Measurements from ENCODE around the gene F11R.

DNA sequence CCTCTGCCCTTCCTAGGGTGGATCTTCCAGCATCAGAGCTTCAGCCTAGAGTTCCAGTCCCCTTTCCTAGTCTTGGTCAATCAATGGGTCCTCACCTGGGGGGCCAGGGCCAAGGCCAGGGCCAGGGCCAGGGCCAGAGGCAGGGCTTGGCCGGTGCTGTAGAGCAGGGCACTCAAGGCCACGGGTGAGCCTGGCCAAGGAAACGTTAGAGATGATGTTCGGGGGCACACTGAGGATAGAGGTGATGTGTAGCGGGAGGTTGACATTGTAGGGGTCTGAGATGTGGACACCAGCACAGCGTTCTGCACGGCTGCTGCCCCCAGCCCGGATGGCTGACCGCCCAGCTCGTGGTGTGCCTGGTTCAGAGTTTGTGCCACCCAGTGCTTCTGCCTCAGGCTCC is 30.3 kb upstream of the F11R start:
- TF ChIP-seq, protein P1, sequence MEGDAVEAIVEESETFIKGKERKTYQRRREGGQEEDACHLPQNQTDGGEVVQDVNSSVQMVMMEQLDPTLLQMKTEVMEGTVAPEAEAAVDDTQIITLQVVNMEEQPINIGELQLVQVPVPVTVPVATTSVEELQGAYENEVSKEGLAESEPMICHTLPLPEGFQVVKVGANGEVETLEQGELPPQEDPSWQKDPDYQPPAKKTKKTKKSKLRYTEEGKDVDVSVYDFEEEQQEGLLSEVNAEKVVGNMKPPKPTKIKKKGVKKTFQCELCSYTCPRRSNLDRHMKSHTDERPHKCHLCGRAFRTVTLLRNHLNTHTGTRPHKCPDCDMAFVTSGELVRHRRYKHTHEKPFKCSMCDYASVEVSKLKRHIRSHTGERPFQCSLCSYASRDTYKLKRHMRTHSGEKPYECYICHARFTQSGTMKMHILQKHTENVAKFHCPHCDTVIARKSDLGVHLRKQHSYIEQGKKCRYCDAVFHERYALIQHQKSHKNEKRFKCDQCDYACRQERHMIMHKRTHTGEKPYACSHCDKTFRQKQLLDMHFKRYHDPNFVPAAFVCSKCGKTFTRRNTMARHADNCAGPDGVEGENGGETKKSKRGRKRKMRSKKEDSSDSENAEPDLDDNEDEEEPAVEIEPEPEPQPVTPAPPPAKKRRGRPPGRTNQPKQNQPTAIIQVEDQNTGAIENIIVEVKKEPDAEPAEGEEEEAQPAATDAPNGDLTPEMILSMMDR (conservative IDR thresholded peaks at IDR 0.05; ENCODE audit: low read length) = no peak
- no peak for TF ChIP-seq EZH2phosphoT487 (IDR thresholded peaks at IDR 0.05; ENCODE audit: borderline replicate concordance, low read depth, low read length)

All from OCI-LY7 (cell line).